ENCODE data around the gene SSR4.

DNA sequence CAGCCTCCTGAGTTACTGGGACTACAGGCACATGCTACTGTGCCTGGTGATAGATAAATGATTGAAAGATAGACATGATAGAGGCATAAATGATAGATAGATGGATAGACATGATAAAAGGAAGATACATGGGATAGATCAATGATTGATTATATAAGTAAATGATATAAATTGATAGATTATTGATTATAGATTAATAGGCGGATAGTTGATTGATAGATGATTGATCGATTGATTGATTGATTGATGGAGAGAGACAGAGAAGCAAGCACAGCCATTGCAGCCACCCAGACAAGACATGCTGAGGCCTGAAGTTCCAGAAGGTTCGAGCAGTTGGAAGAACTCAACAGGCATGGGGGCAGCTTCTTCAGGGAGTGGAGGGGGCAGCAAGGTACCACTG is 48.1 kb upstream of the SSR4 start:
- TF ChIP-seq, protein P1, sequence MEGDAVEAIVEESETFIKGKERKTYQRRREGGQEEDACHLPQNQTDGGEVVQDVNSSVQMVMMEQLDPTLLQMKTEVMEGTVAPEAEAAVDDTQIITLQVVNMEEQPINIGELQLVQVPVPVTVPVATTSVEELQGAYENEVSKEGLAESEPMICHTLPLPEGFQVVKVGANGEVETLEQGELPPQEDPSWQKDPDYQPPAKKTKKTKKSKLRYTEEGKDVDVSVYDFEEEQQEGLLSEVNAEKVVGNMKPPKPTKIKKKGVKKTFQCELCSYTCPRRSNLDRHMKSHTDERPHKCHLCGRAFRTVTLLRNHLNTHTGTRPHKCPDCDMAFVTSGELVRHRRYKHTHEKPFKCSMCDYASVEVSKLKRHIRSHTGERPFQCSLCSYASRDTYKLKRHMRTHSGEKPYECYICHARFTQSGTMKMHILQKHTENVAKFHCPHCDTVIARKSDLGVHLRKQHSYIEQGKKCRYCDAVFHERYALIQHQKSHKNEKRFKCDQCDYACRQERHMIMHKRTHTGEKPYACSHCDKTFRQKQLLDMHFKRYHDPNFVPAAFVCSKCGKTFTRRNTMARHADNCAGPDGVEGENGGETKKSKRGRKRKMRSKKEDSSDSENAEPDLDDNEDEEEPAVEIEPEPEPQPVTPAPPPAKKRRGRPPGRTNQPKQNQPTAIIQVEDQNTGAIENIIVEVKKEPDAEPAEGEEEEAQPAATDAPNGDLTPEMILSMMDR (conservative IDR thresholded peaks at IDR 0.05 in 1 of 2, IDR thresholded peaks at IDR 0.05 in 1 of 2; ENCODE audit: low read depth in 1 of 2, low read length in 2 of 2) = no peak
- TF ChIP-seq EZH2 (IDR thresholded peaks at IDR 0.05; ENCODE audit: low read length, missing control alignments) = no peak

Measured in fibroblast of lung (primary cell).